ENCODE results near the gene TMEM109. TPM values are rescaled to one million over a fixed set of nuclear protein-coding genes. Genes with fewer than 3 reads are reported as not detected.

Gene TMEM109
- total and polyA plus RNA-seq, 2 of the 8 experiments (the other 6 are each of a cell fraction or from before 2014, with no cell fraction given), result 27.3 to 30.3 TPM

DNA sequence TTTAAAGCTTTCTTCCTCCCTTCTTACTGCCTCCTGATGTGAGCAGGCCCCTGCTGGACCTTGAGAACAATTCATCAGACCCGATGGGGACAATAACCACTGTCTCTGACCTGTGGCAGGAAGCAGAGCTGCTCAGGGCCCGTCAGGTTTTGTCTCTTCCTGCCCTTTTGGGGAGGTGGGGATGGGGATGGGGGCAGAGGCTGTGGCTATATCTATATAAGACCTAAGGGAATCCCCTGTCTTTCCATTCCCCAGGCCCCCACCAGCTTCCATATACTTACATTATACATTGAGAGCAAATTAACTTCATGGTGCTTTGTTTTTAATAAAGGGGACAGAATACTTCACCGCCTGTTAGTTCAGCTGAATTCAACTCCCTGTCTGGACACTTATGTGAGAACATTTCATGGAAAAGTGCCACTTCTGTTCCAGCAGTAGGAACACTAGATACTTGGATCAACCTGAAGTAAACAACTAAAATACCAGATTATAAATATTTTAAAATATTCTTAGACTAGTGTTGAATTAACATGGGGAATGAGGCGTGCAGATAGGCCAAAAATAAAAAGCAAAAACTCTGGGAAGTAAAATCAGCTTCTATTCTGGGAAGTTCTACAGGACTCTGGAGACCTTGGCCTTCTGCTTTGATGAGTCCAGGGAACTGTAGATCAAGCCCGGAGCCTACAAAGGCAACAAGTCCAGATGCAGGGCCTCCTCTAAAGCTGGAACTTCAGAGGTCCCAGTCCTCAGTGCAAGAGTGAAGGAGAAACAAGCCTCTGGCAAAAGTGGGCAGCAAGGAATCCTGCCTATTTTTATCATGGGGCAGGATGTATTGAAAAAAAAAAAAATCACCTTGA, 35.5 kb upstream of the TMEM109 start (continued):
- TF ChIP-seq, protein P1, sequence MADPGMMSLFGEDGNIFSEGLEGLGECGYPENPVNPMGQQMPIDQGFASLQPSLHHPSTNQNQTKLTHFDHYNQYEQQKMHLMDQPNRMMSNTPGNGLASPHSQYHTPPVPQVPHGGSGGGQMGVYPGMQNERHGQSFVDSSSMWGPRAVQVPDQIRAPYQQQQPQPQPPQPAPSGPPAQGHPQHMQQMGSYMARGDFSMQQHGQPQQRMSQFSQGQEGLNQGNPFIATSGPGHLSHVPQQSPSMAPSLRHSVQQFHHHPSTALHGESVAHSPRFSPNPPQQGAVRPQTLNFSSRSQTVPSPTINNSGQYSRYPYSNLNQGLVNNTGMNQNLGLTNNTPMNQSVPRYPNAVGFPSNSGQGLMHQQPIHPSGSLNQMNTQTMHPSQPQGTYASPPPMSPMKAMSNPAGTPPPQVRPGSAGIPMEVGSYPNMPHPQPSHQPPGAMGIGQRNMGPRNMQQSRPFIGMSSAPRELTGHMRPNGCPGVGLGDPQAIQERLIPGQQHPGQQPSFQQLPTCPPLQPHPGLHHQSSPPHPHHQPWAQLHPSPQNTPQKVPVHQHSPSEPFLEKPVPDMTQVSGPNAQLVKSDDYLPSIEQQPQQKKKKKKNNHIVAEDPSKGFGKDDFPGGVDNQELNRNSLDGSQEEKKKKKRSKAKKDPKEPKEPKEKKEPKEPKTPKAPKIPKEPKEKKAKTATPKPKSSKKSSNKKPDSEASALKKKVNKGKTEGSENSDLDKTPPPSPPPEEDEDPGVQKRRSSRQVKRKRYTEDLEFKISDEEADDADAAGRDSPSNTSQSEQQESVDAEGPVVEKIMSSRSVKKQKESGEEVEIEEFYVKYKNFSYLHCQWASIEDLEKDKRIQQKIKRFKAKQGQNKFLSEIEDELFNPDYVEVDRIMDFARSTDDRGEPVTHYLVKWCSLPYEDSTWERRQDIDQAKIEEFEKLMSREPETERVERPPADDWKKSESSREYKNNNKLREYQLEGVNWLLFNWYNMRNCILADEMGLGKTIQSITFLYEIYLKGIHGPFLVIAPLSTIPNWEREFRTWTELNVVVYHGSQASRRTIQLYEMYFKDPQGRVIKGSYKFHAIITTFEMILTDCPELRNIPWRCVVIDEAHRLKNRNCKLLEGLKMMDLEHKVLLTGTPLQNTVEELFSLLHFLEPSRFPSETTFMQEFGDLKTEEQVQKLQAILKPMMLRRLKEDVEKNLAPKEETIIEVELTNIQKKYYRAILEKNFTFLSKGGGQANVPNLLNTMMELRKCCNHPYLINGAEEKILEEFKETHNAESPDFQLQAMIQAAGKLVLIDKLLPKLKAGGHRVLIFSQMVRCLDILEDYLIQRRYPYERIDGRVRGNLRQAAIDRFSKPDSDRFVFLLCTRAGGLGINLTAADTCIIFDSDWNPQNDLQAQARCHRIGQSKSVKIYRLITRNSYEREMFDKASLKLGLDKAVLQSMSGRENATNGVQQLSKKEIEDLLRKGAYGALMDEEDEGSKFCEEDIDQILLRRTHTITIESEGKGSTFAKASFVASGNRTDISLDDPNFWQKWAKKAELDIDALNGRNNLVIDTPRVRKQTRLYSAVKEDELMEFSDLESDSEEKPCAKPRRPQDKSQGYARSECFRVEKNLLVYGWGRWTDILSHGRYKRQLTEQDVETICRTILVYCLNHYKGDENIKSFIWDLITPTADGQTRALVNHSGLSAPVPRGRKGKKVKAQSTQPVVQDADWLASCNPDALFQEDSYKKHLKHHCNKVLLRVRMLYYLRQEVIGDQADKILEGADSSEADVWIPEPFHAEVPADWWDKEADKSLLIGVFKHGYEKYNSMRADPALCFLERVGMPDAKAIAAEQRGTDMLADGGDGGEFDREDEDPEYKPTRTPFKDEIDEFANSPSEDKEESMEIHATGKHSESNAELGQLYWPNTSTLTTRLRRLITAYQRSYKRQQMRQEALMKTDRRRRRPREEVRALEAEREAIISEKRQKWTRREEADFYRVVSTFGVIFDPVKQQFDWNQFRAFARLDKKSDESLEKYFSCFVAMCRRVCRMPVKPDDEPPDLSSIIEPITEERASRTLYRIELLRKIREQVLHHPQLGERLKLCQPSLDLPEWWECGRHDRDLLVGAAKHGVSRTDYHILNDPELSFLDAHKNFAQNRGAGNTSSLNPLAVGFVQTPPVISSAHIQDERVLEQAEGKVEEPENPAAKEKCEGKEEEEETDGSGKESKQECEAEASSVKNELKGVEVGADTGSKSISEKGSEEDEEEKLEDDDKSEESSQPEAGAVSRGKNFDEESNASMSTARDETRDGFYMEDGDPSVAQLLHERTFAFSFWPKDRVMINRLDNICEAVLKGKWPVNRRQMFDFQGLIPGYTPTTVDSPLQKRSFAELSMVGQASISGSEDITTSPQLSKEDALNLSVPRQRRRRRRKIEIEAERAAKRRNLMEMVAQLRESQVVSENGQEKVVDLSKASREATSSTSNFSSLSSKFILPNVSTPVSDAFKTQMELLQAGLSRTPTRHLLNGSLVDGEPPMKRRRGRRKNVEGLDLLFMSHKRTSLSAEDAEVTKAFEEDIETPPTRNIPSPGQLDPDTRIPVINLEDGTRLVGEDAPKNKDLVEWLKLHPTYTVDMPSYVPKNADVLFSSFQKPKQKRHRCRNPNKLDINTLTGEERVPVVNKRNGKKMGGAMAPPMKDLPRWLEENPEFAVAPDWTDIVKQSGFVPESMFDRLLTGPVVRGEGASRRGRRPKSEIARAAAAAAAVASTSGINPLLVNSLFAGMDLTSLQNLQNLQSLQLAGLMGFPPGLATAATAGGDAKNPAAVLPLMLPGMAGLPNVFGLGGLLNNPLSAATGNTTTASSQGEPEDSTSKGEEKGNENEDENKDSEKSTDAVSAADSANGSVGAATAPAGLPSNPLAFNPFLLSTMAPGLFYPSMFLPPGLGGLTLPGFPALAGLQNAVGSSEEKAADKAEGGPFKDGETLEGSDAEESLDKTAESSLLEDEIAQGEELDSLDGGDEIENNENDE (IDR thresholded peaks at IDR 0.05; ENCODE audit: insufficient replicate concordance, low read length), result no peak
- TF ChIP-seq EZH2 (IDR thresholded peaks at IDR 0.05; ENCODE audit: low read depth, low read length, severe bottlenecking) (no peak), BCL11A (IDR thresholded peaks at IDR 0.05; ENCODE audit: low read depth in 2 of 2, low read length in 2 of 2) (no peak), SIX5 (IDR thresholded peaks at IDR 0.05; ENCODE audit: low read depth, low read length) (no peak), CEBPB (IDR thresholded peaks at IDR 0.05; ENCODE audit: low read depth, low read length) (no peak), YY1 (IDR thresholded peaks at IDR 0.05; ENCODE audit: low read depth, low read length) (no peak), RNF2 (IDR thresholded peaks at IDR 0.05; ENCODE audit: borderline replicate concordance, low read depth, low read length, missing control alignments, poor library complexity, severe bottlenecking) (no peak)
- TF ChIP-seq, protein P2, sequence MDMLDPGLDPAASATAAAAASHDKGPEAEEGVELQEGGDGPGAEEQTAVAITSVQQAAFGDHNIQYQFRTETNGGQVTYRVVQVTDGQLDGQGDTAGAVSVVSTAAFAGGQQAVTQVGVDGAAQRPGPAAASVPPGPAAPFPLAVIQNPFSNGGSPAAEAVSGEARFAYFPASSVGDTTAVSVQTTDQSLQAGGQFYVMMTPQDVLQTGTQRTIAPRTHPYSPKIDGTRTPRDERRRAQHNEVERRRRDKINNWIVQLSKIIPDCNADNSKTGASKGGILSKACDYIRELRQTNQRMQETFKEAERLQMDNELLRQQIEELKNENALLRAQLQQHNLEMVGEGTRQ (IDR thresholded peaks at IDR 0.05; ENCODE audit: low read length), result no peak
